ENCODE data around the gene BEAN1. TPM values are rescaled to one million over a fixed set of nuclear protein-coding genes. Genes with fewer than 3 reads are reported as not detected.

The BEAN1 gene
- total RNA-seq, 1 experiment from 2014 or later = 0.24 TPM

DNA sequence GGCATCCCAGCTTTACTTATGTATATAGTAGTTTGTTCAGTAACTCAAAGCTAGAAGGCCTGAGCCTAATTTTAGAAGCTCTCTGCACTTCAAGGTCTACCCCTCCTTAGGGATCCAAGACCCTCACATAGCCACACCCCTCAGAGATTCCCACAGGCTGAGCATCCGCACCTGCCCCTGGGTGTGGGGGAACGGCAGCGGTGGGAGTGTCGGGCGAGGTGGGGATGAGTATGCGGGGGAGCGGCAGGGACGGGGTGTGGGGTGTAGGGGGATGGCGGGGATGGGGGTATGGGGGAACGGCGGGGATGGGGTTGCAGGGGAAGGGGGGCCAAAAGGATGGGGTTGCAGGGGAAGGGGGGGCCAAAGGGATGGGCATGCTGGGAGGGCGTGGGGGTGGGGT lies 24.9 kb upstream of the BEAN1 start:
- Histone ChIP-seq H3T11ph (ENCODE audit: low read length) (no peak overlapping the region), H4K8ac (replicated peaks; ENCODE audit: insufficient read length, low read depth, low read length) (no peak overlapping the region), H2BK120ac (ENCODE audit: low read depth, low read length, poor library complexity, severe bottlenecking) (no peak overlapping the region), H3K23ac (ENCODE audit: insufficient read length, low read depth, low read length) (no peak overlapping the region), H3K79me1 (ENCODE audit: insufficient read depth, low read depth, low read length, poor library complexity, severe bottlenecking) (no peaks in the 10 kb centered on the region), H3K9me3 (ENCODE audit: control insufficient read depth, low read depth, low read length) (no peaks in the 10 kb centered on the region), H3K23me2 (ENCODE audit: insufficient read length, low read depth, low read length, poor library complexity, severe bottlenecking) (peaks cover 4% of the 10 kb centered on the region), H3K4me1 (ENCODE audit: insufficient read depth, low read length) (peaks cover 2% of the 10 kb centered on the region), H4K91ac (ENCODE audit: insufficient read length, low read depth, low read length) (no peak overlapping the region), H2AFZ (ENCODE audit: low read length) (no peak overlapping the region), H3K4ac (ENCODE audit: low read depth, low read length) (no peak overlapping the region), H2BK12ac (ENCODE audit: insufficient read length, low read depth, low read length) (no peak overlapping the region), H2BK15ac (ENCODE audit: low read depth, low read length) (no peak overlapping the region), H3K27me3 (ENCODE audit: insufficient read depth, low read length) (no peaks in the 10 kb centered on the region), H3K14ac (ENCODE audit: insufficient read depth, low read length) (no peak overlapping the region), H4K5ac (ENCODE audit: insufficient read length, low read depth, low read length) (no peak overlapping the region), H3K56ac (ENCODE audit: insufficient read length, low read depth, low read length) (no peak overlapping the region), H3K18ac (ENCODE audit: insufficient read length, low read depth, low read length) (no peak overlapping the region), H3K79me2 (ENCODE audit: insufficient read depth, low read length) (no peaks in the 10 kb centered on the region), H3K9ac (ENCODE audit: extremely low read depth, insufficient read length, low read length) (no peak overlapping the region), H2BK5ac (ENCODE audit: insufficient read length, low read length) (no peak overlapping the region), H2AK5ac (ENCODE audit: insufficient read length, low read length) (no peak overlapping the region), H3K4me2 (ENCODE audit: insufficient read depth, insufficient read length, low read length) (no peak overlapping the region), H3K27ac (ENCODE audit: insufficient read length, low read depth, low read length) (no peak overlapping the region), H4K20me1 (ENCODE audit: control insufficient read depth, insufficient read depth, insufficient read length) (no peaks in the 10 kb centered on the region), H2BK20ac (ENCODE audit: low read depth, low read length, poor library complexity, severe bottlenecking) (no peak overlapping the region)
- peaks cover 5 to 6% of the 10 kb centered on the region in 2 experiments; a peak in 3 of 5 replicates for H3K9me3 Mint-ChIP-seq
- TF ChIP-seq, protein P1, sequence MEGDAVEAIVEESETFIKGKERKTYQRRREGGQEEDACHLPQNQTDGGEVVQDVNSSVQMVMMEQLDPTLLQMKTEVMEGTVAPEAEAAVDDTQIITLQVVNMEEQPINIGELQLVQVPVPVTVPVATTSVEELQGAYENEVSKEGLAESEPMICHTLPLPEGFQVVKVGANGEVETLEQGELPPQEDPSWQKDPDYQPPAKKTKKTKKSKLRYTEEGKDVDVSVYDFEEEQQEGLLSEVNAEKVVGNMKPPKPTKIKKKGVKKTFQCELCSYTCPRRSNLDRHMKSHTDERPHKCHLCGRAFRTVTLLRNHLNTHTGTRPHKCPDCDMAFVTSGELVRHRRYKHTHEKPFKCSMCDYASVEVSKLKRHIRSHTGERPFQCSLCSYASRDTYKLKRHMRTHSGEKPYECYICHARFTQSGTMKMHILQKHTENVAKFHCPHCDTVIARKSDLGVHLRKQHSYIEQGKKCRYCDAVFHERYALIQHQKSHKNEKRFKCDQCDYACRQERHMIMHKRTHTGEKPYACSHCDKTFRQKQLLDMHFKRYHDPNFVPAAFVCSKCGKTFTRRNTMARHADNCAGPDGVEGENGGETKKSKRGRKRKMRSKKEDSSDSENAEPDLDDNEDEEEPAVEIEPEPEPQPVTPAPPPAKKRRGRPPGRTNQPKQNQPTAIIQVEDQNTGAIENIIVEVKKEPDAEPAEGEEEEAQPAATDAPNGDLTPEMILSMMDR (conservative IDR thresholded peaks at IDR 0.05) = no peak
- H3K4me3 Mint-ChIP-seq = no peak overlapping the region
- no peaks in the 10 kb centered on the region; a peak in 1 of 7 replicates for H3K36me3 Mint-ChIP-seq (ENCODE audit: insufficient read depth in 1 of 3, low read depth in 3 of 3)
- DNase-seq = no peak
- peaks cover 26% of the 10 kb centered on the region for H3K27me3 Mint-ChIP-seq (ENCODE audit: low read depth)
- no CpG with 5 or more reads among the region's 12 CpGs for WGBS (ENCODE audit: extremely low coverage, insufficient read length, low lambda C conversion rate)
- peaks cover 18 to 26% of the 10 kb centered on the region in 2 experiments for H3K4me1 Mint-ChIP-seq
- H3K27ac Mint-ChIP-seq = no peak overlapping the region
